ENCODE measurements around the gene SLC1A3. TPM values are rescaled to one million over a fixed set of nuclear protein-coding genes. Genes with fewer than 3 reads are reported as not detected.

The SLC1A3 gene
- total RNA-seq, 1 experiment from 2014 or later, result 18.6 TPM

- H3K9me3 ChIP-seq (ENCODE audit: control insufficient read depth, low read depth, low read length), result no peaks in the 10 kb centered on the region
- H2BK5ac ChIP-seq (ENCODE audit: insufficient read length, low read length), result no peak overlapping the region
- H3K36me3 Mint-ChIP-seq (ENCODE audit: insufficient read depth in 1 of 3, low read depth in 3 of 3), result peaks cover 0 to 6% (median 0%) of the 10 kb centered on the region in 3 experiments; a peak in 1 of 7 replicates
- no peak overlapping the region for H3K4me2 ChIP-seq (ENCODE audit: insufficient read depth, insufficient read length, low read length)
- H3K4me1 Mint-ChIP-seq, result peaks cover 0 to 2% of the 10 kb centered on the region in 2 experiments; a peak in 1 of 4 replicates
- no peak overlapping the region for H3K4ac ChIP-seq (ENCODE audit: low read depth, low read length)
- H2BK120ac ChIP-seq (ENCODE audit: low read depth, low read length, poor library complexity, severe bottlenecking), result no peak overlapping the region
- no peak overlapping the region for H2AFZ ChIP-seq (ENCODE audit: low read length)
- no peak overlapping the region for H4K8ac ChIP-seq (replicated peaks; ENCODE audit: insufficient read length, low read depth, low read length)
- peaks cover 3 to 5% of the 10 kb centered on the region in 2 experiments; a peak in 2 of 5 replicates for H3K9me3 Mint-ChIP-seq
- no peak for DNase-seq
- H3K27ac Mint-ChIP-seq, result no peak overlapping the region
- H4K5ac ChIP-seq (ENCODE audit: insufficient read length, low read depth, low read length), result no peak overlapping the region
- TF ChIP-seq CTCF (conservative IDR thresholded peaks at IDR 0.05), result no peak
- no peak overlapping the region for H3K14ac ChIP-seq (ENCODE audit: insufficient read depth, low read length)
- no peak overlapping the region for H2BK20ac ChIP-seq (ENCODE audit: low read depth, low read length, poor library complexity, severe bottlenecking)
- H3K23me2 ChIP-seq (ENCODE audit: insufficient read length, low read depth, low read length, poor library complexity, severe bottlenecking), result peaks cover under 1% of the 10 kb centered on the region
- no peaks in the 10 kb centered on the region for H3K79me2 ChIP-seq (ENCODE audit: insufficient read depth, low read length)
- H4K91ac ChIP-seq (ENCODE audit: insufficient read length, low read depth, low read length), result no peak overlapping the region
- no peak overlapping the region for H3K23ac ChIP-seq (ENCODE audit: insufficient read length, low read depth, low read length)
- H4K20me1 ChIP-seq (ENCODE audit: control insufficient read depth, insufficient read depth, insufficient read length), result no peaks in the 10 kb centered on the region
- H3K27me3 ChIP-seq (ENCODE audit: insufficient read depth, low read length), result peaks cover 3% of the 10 kb centered on the region; the same call in 1 of the 2 replicates
- peaks cover 21% of the 10 kb centered on the region for H3K27me3 Mint-ChIP-seq (ENCODE audit: low read depth)
- H3K4me1 ChIP-seq (ENCODE audit: insufficient read depth, low read length), result no peaks in the 10 kb centered on the region
- H3K9ac ChIP-seq (ENCODE audit: extremely low read depth, insufficient read length, low read length), result no peak overlapping the region
- no peak overlapping the region for H2BK15ac ChIP-seq (ENCODE audit: low read depth, low read length)
- H3K4me3 Mint-ChIP-seq, result no peak overlapping the region
- H3K56ac ChIP-seq (ENCODE audit: insufficient read length, low read depth, low read length), result no peak overlapping the region
- no peak overlapping the region for H2BK12ac ChIP-seq (ENCODE audit: insufficient read length, low read depth, low read length)
- no peak overlapping the region for H3T11ph ChIP-seq (ENCODE audit: low read length)
- no CpG with 5 or more reads among the region's 2 CpGs for WGBS (ENCODE audit: extremely low coverage, insufficient read length, low lambda C conversion rate)
- H3K18ac ChIP-seq (ENCODE audit: insufficient read length, low read depth, low read length), result no peak overlapping the region
- H3K27ac ChIP-seq (ENCODE audit: insufficient read length, low read depth, low read length), result no peak overlapping the region
- H3K79me1 ChIP-seq (ENCODE audit: insufficient read depth, low read depth, low read length, poor library complexity, severe bottlenecking), result no peaks in the 10 kb centered on the region
- no peak overlapping the region for H2AK5ac ChIP-seq (ENCODE audit: insufficient read length, low read length)
Measured at GRCh38 chr5:36698031-36698430, 91.6 kb downstream of the SLC1A3 start.

Data from H9 (cell line).